Measurements from ENCODE around the gene MPRIP. TPM values are rescaled to one million over a fixed set of nuclear protein-coding genes. Genes with fewer than 3 reads are reported as not detected.
"Not testable (repeated sequence)": the region's sequence is repeated elsewhere in the genome, so short reads cannot be mapped to it uniquely, and the experiment has no call there.

Gene MPRIP
- total RNA-seq, 3 donors from 2014 or later, result 121 to 132 (median 132) TPM

DNA sequence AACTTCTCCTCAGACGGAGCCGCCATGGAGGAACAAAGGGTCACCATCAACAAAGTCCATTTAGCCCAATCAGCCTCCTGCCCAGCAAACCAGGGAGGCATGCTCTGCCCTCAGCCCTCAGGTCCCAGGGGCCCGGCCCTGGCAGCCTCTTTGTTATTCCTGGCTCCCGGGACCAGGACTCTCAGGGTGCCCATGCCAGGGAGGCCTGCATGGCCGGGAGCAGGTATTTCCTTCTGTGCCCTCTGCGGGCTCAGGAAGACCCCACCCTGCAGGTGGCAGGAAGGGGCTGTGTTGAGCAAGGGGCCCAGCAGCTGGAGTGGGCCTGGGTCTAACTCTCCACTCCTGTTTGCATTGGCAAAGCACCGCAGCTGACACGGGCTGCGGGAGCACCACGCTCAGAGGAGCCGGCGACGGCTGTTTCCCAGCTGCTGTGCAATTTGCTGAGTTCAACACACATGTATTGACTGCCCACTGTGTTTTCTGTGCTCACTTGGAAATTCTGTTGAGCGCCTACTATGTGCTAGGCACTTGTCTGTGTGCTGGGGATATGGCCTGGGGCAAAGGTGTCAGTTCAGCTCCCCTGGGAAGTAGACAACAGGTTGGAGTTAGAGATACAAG is 37.2 kb upstream of the MPRIP start:
- not testable (repeated sequence) for H3K4me1 Mint-ChIP-seq (ENCODE audit: low read depth); DNase-seq; H3K9me3 Mint-ChIP-seq; H3K27me3 Mint-ChIP-seq (ENCODE audit: low read depth); H3K4me3 Mint-ChIP-seq; H3K36me3 Mint-ChIP-seq (ENCODE audit: insufficient read depth); ATAC-seq

DNA sequence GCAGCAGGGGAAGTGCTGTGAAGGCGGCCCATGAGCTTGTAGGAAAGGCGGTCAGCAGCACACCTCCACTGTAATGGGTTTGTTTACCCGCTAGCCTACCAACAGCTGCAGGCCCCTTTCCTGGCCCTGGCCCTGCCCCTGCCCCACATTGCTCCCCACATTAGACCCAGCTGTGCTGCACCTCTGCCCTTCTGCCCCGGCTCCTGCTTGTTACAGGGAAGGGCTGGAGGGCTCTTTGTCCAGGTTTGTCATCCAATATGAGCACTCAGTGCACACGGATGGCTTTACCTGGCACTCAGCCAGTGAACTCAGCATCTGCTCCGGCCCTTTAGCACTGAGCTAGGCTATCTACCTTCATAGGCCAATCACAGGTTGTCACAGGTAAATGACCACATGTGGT is 34.4 kb upstream of the MPRIP start:
- not testable (repeated sequence) for DNase-seq

DNA sequence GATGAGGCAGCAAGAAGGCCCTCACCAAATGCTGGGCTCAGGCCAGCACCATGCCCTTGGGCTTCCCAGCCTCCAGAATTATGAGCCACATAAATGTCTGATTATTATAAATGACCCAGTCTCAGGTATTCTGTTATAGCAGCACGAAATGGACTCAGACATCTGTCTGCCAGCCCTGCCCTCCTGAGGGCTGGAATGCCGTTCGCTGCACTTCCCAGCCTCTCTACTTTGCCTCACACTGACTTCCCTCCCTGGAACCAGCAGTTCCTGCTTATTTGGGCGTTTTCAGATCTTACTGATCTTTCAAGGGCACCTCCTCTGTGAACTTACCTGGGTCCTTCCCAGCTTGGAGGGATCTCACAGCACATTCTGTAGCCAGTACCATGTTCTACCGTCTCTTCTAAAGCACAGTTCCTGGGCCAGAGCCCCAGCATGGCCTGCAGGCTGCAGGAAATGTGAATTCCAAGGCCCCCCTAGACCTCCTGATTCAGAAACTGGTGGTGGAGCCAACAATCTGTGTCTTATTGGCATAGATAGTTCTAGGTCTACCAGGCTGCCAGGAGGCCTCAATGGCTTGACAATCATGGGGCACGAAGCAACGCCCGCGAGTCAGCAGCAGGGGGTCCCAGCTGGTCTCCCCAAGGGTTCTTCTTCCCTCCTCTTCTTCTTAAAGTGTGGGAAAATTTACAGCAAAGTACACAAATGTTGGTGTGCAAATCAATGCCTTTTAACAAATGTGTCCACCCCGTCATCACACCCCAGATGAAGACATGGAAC is 33.4 kb upstream of the MPRIP start:
- not testable (repeated sequence) for ATAC-seq; H3K4me1 Mint-ChIP-seq (ENCODE audit: low read depth); H3K36me3 Mint-ChIP-seq (ENCODE audit: insufficient read depth); H3K4me3 Mint-ChIP-seq; H3K9me3 Mint-ChIP-seq; H3K27me3 Mint-ChIP-seq (ENCODE audit: low read depth); DNase-seq

More for the DNA sequence above, 34.4 kb upstream of the MPRIP start:
- H3K4me1 Mint-ChIP-seq (ENCODE audit: low read depth); H3K4me3 Mint-ChIP-seq; ATAC-seq; H3K9me3 Mint-ChIP-seq; H3K36me3 Mint-ChIP-seq (ENCODE audit: insufficient read depth); H3K27me3 Mint-ChIP-seq (ENCODE audit: low read depth): not testable (repeated sequence)

DNA sequence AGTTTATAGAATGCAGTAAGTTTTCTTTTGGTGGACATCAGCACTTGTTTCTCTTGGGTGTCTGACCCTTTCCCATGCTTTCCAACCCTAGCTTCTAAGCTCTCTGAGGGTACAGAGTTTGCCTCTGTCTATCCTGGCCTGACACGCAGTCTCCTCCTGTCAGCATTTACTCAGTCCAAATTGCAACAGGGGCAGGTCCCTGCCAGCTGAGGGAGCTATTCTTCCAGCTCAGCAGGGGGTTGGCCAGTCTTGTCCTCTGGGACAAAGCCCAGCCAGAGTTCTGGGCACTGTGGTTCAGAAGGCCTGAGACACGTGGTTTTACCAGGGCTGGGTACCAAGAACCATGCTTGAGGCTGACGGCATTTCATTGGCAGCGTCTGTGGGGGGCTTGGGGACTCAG is 32.3 kb upstream of the MPRIP start:
- DNase-seq; ATAC-seq; H3K4me1 Mint-ChIP-seq (ENCODE audit: low read depth); H3K4me3 Mint-ChIP-seq; H3K27me3 Mint-ChIP-seq (ENCODE audit: low read depth); H3K36me3 Mint-ChIP-seq (ENCODE audit: insufficient read depth); H3K9me3 Mint-ChIP-seq: not testable (repeated sequence)

- peaks cover 13% of the 10 kb centered on the region for H3K4me1 Mint-ChIP-seq (ENCODE audit: low read depth)
- not testable (repeated sequence) for H3K4me3 Mint-ChIP-seq; H3K27me3 Mint-ChIP-seq (ENCODE audit: low read depth); H3K9me3 Mint-ChIP-seq; H3K36me3 Mint-ChIP-seq (ENCODE audit: insufficient read depth); DNase-seq
- ATAC-seq, result peak in 1 of 2 donors; percentile 57
Measured at GRCh38 chr17:17010545-17011034, 31.7 kb upstream of the MPRIP start.

DNA sequence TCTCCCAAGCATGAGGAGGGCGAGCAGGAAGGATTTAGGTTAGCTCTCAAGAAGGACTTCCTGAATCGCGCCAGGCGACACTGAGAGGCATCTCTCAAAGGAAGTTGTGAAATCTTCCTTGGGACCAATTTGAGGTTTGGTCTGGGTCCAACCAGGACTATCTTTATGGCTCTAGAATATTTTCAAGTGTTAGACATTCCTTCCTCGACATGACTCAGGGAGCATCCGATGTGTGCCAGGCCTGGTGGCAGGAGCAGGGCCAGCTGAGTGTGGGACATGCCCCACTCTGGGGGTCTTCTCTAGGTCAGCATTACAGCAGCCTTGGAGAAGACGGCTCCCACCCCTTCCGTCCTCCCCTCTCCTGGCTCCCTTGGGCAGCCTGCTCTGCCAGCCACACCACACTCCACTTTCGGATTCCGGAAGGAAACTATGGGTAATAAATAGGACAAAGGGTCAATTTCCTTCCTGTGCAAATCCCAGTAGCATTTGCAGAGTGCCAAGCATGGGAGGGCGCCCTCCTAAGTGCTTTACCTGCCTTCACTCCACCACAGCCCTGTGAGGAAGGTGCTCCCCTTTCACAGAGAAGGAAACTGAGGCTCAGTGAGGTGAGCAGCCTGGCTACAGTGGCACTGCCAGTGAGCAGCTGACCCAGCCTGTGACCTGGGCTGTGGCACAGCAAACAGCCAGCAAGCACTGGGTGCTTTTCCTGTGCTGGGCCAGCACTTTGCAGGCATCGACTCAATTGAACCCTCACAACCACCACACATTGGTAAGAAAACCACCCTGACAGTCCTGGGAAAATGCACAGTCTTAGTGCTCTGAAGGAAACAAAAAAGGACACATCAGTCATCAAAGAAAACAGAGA is 31.0 kb upstream of the MPRIP start:
- H3K4me3 Mint-ChIP-seq; H3K9me3 Mint-ChIP-seq; H3K27me3 Mint-ChIP-seq (ENCODE audit: low read depth); DNase-seq; H3K36me3 Mint-ChIP-seq (ENCODE audit: insufficient read depth); ATAC-seq: not testable (repeated sequence)
- peaks cover 20% of the 10 kb centered on the region for H3K4me1 Mint-ChIP-seq (ENCODE audit: low read depth)

DNA sequence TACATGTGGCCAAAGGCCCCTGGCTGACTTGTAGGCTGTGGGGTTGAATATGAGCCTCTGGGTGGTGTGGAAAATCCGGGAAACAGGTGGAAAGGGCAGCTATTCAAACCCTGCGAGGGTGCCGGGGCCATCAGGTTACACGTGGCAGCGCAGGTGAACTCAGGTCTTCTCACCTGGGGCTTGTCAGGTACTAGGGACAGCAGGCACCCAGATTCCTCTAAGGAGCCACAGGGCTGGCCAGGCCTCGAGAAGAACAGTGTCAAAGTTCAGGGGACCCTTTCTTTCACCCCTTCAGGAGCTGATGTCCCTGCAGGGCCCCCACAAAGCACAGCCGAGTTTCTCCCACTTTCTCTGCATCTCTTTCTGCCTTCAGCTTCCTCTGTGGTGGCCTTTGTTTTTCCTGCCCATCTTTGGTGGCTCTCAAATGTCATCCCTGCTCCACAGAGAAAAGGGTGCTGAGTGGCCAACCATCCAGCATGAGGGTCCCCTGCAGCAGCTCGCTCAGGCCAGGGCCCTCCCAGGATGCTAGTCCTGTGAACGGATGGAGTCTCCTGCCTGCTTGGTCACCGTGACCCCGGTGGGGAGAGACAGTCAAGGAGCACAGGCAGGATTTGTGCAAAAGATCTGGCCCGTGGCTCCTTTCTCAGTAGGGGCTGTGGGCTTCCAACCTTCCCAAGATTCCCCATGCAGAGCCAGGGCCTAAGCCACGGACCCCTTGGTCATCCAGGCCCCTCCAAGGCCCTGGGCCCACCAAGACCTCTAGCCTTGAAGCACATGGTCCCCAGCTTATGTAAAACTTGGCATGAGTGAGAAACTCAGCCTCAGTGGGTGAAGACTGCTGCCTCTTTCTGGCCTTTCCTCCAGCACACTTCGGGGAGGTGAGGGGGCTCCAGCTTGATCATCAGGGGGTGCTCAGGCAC is 28.2 kb upstream of the MPRIP start:
- ATAC-seq; H3K27me3 Mint-ChIP-seq (ENCODE audit: low read depth); DNase-seq; H3K4me3 Mint-ChIP-seq; H3K36me3 Mint-ChIP-seq (ENCODE audit: insufficient read depth); H3K9me3 Mint-ChIP-seq: not testable (repeated sequence)
- H3K4me1 Mint-ChIP-seq (ENCODE audit: low read depth), result peaks cover 42% of the 10 kb centered on the region

- not testable (repeated sequence) for H3K4me3 Mint-ChIP-seq; H3K9me3 Mint-ChIP-seq; DNase-seq; H3K27me3 Mint-ChIP-seq (ENCODE audit: low read depth); H3K36me3 Mint-ChIP-seq (ENCODE audit: insufficient read depth); ATAC-seq
- peaks cover 42% of the 10 kb centered on the region for H3K4me1 Mint-ChIP-seq (ENCODE audit: low read depth)
Measured at GRCh38 chr17:17014748-17015124, 27.5 kb upstream of the MPRIP start.

DNA sequence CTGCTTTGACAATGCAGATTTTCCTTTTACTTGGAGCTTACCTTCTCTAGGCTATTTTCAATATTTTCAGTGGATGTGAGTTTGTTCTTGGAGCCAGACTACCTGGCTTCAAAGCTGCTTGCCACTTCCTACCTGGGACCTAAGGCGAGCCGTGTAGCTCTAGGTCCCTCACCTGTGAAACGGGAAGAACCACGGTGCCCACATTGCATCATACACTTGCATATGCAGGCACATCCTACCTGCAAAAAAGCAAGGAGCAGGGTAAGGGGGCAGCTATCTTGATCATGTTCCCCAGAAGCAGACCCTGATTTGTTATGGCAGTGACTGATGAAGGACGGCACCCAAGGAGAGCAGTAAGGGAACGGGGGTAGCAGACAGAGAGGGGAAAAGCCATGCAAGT is 27.0 kb upstream of the MPRIP start:
- Mint-ChIP-seq H3K9me3 (no peaks in the 10 kb centered on the region), H3K4me1 (ENCODE audit: low read depth) (peaks cover 42% of the 10 kb centered on the region), H3K4me3 (no peak overlapping the region), H3K27me3 (ENCODE audit: low read depth) (no peaks in the 10 kb centered on the region), H3K36me3 (ENCODE audit: insufficient read depth) (no peaks in the 10 kb centered on the region)
- no peak for ATAC-seq
- DNase-seq, result no peak

GRCh38 chr17:17016199-17017197 is 25.8 kb upstream of the MPRIP start:
- DNase-seq; H3K9me3 Mint-ChIP-seq; H3K4me3 Mint-ChIP-seq; H3K27me3 Mint-ChIP-seq (ENCODE audit: low read depth); H3K36me3 Mint-ChIP-seq (ENCODE audit: insufficient read depth): not testable (repeated sequence)
- ATAC-seq, result peak; percentile 40 to 43
- H3K4me1 Mint-ChIP-seq (ENCODE audit: low read depth), result peaks cover 42% of the 10 kb centered on the region

GRCh38 chr17:17017343-17018014 is 24.8 kb upstream of the MPRIP start:
- no peak overlapping the region for H3K4me3 Mint-ChIP-seq
- no peaks in the 10 kb centered on the region for H3K36me3 Mint-ChIP-seq (ENCODE audit: insufficient read depth)
- DNase-seq (no peak), ATAC-seq (no peak)
- no peaks in the 10 kb centered on the region for H3K9me3 Mint-ChIP-seq
- peaks cover 42% of the 10 kb centered on the region for H3K4me1 Mint-ChIP-seq (ENCODE audit: low read depth)
- H3K27me3 Mint-ChIP-seq (ENCODE audit: low read depth), result no peaks in the 10 kb centered on the region

- H3K27me3 Mint-ChIP-seq (ENCODE audit: low read depth), result no peaks in the 10 kb centered on the region
- no peak for DNase-seq
- no peaks in the 10 kb centered on the region for H3K9me3 Mint-ChIP-seq
- peaks cover 42% of the 10 kb centered on the region for H3K4me1 Mint-ChIP-seq (ENCODE audit: low read depth)
- no peaks in the 10 kb centered on the region for H3K36me3 Mint-ChIP-seq (ENCODE audit: insufficient read depth)
- no peak for ATAC-seq
- H3K4me3 Mint-ChIP-seq, result no peak overlapping the region
Measured at GRCh38 chr17:17018021-17018441, 24.2 kb upstream of the MPRIP start.
